Stimulated activated CD8-positive, alpha-beta memory T cell treated with anti-CD3 and anti-CD28 coated beads, Interleukin-15, amount 100 ng/mL, for 4 hours (primary cell): Measurements from ENCODE around the gene NMRK1.

Source experiments
- DNase-seq, 2 donors: peaks; one replicate each; pipeline ENCODE4 v3.0.0-alpha.2; 2020; ENCODE audit warnings: low read depth in 2 of 2

NMRK1 gene

GRCh38 chr9:75087824-75088645, at the start of gene NMRK1, which contains the start of gene OSTF1:
TSS of gene NMRK1 (minus strand) at chr9:75088155. CDS start at chr9:75083115, 5,040 bp downstream.
TSS of gene OSTF1 (plus strand) at chr9:75088514. CDS start at chr9:75088693, 179 bp downstream.
- DNase-seq: peak; percentile 79 to 90

GRCh38 chr9:75134495-75134894, 46.5 kb upstream of the NMRK1 start:
- no peak for DNase-seq

- DNase-seq: no peak
These were observed 45.4 kb upstream of the NMRK1 start for GRCh38 chr9:75133396-75133795.

- no peak for DNase-seq
These were observed 44.3 kb upstream of the NMRK1 start for GRCh38 chr9:75132244-75132643.

- DNase-seq: no peak
These were observed 43.7 kb upstream of the NMRK1 start for GRCh38 chr9:75131700-75132099.

- DNase-seq: no peak
These were observed 42.8 kb upstream of the NMRK1 start for GRCh38 chr9:75130621-75131230.

GRCh38 chr9:75130172-75130571, 42.2 kb upstream of the NMRK1 start:
- no peak for DNase-seq

- DNase-seq: no peak
These were observed 40.6 kb upstream of the NMRK1 start for GRCh38 chr9:75128535-75128934.

- no peak for DNase-seq
These were observed 35.7 kb upstream of the NMRK1 start for GRCh38 chr9:75123696-75124095.

- no peak for DNase-seq
These were observed 34.1 kb upstream of the NMRK1 start for GRCh38 chr9:75121914-75122558.

GRCh38 chr9:75120686-75121085, 32.7 kb upstream of the NMRK1 start:
- no peak for DNase-seq

- DNase-seq: no peak
These were observed 29.6 kb upstream of the NMRK1 start for GRCh38 chr9:75117564-75117963.

GRCh38 chr9:75116306-75116705, 28.4 kb upstream of the NMRK1 start:
- DNase-seq: no peak

GRCh38 chr9:75112789-75113188, 24.8 kb upstream of the NMRK1 start:
- no peak for DNase-seq

- DNase-seq: no peak
These were observed 23.2 kb upstream of the NMRK1 start for GRCh38 chr9:75111019-75111622.

GRCh38 chr9:75109210-75109839, 21.4 kb upstream of the NMRK1 start:
- DNase-seq: no peak

GRCh38 chr9:75108571-75108970, 20.6 kb upstream of the NMRK1 start:
- no peak for DNase-seq

- no peak for DNase-seq
These were observed 18.9 kb upstream of the NMRK1 start for GRCh38 chr9:75106857-75107256.

- DNase-seq: no peak
These were observed 17.9 kb upstream of the NMRK1 start for GRCh38 chr9:75105841-75106240.

GRCh38 chr9:75105019-75105540, 17.1 kb upstream of the NMRK1 start:
- no peak for DNase-seq

- DNase-seq: no peak
These were observed 16.7 kb upstream of the NMRK1 start for GRCh38 chr9:75104607-75105006.
